ENCODE measurements around the gene OPN5. TPM values are rescaled to one million over a fixed set of nuclear protein-coding genes. Genes with fewer than 3 reads are reported as not detected.
A peak's percentile ranks its signal among the peaks of the same experiment; 100 is the strongest.

OPN5 gene, protein sequence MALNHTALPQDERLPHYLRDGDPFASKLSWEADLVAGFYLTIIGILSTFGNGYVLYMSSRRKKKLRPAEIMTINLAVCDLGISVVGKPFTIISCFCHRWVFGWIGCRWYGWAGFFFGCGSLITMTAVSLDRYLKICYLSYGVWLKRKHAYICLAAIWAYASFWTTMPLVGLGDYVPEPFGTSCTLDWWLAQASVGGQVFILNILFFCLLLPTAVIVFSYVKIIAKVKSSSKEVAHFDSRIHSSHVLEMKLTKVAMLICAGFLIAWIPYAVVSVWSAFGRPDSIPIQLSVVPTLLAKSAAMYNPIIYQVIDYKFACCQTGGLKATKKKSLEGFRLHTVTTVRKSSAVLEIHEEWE
- total RNA-seq (2021) (not detected in 2 replicates), Bru-seq, nascent RNA (percentile 3 among the genes with signal in this experiment), BruChase-seq, experiment 1, labeled RNA remaining after a 2-hour chase (percentile 11 among the genes with signal in this experiment), BruChase-seq, experiment 2, labeled RNA remaining after a 6-hour chase (percentile 7 among the genes with signal in this experiment)
- long read RNA-seq, result 0 reads

DNA sequence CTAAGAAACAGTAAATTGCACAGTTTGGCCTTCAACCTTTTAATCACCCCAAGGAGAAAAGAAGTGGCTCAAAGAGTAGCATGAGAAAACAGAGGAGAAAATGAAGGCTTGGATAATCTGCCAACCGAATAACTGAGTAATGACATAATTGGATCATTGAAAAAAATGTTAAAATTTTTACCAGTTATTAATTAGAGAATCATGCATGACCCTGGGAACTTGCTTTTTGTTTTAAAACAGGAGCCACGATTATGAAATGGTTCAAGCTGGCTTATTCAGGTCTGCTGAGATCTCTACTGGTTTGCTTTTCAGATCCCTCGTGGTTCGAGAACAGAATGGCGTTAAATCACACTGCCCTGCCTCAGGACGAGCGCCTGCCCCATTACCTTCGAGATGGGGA lies at the start of gene OPN5:
Gene OPN5 (plus strand): TSS at position 301 of the 400 bp plus-strand sequence. CDS start 35 bp downstream, at position 336.
- BruUV-seq (replicated peaks), result no TSS peak

GRCh38 chr6:47733879-47734558 lies 47.8 kb upstream of the OPN5 start:
- POLR2A ChIA-PET (ENCODE audit: unreplicated experiment), result interaction anchor here (0.5 to 0.6 kb wide), 2 partner anchors 87 to 103 kb away, joined by 3 to 4 read pairs; no protein-coding TSS in a partner anchor
- no peak for TF ChIP-seq EZH2 (IDR thresholded peaks at IDR 0.05; ENCODE audit: low read depth)
- peak; percentile 74 for TF ChIP-seq CTCF (conservative IDR thresholded peaks at IDR 0.05)
- peaks cover 20% of the 10 kb centered on the region for H3K4me1 ChIP-seq (replicated peaks; ENCODE audit: insufficient read depth)
- no peak overlapping the region for H3K4me3 ChIP-seq
- intact Hi-C loops (cut with micrococcal nuclease; ENCODE audit: unreplicated experiment), result loop anchor here (1.0 to 2.0 kb wide), 3 partner anchors 47 to 320 kb away; no protein-coding TSS in a partner anchor
- no peaks in the 10 kb centered on the region for H3K27me3 ChIP-seq (ENCODE audit: insufficient read depth, low read depth)
- no peak overlapping the region for H2AFZ ChIP-seq
- no peaks in the 10 kb centered on the region for H3K9me2 ChIP-seq (ENCODE audit: insufficient read depth)
- no peaks in the 10 kb centered on the region for H4K20me1 ChIP-seq (ENCODE audit: insufficient read depth)
- H3K9me3 ChIP-seq (ENCODE audit: insufficient read depth, low read depth), result no peaks in the 10 kb centered on the region
- no peak for DNase-seq
- H3F3A ChIP-seq (ENCODE audit: insufficient read depth, low read depth), result peaks cover 8% of the 10 kb centered on the region; the same call in 1 of the 2 replicates
- no peak overlapping the region for H3K27ac ChIP-seq
- H3K4me2 ChIP-seq, result no peak overlapping the region
- H3K79me2 ChIP-seq (ENCODE audit: low read depth), result no peaks in the 10 kb centered on the region
- CTCF ChIA-PET, result interaction anchor here (0.6 to 1.8 kb wide), 4 partner anchors 11 to 106 kb away, joined by 3 to 22 read pairs (median 3); no protein-coding TSS in a partner anchor
- H3K36me3 ChIP-seq (ENCODE audit: low read depth), result no peaks in the 10 kb centered on the region
- no TSS peak for BruUV-seq (replicated peaks)

More for the DNA sequence above, at the start of gene OPN5:
- ChIA-PET POLR2A (ENCODE audit: unreplicated experiment) (interaction anchor here (0.6 kb wide), 1 partner anchor 304 kb away, joined by 5 read pairs; no protein-coding TSS in a partner anchor), CTCF (interaction anchor here (0.6 kb wide), 1 partner anchor 768 kb away, joined by 3 read pairs; no protein-coding TSS in a partner anchor)
- no peaks in the 10 kb centered on the region for H4K20me1 ChIP-seq (ENCODE audit: insufficient read depth)
- H2AFZ ChIP-seq, result no peak within 1 kb of the TSS
- intact Hi-C loops (cut with micrococcal nuclease; ENCODE audit: unreplicated experiment), result loop anchor here (2.0 to 10.0 kb wide), 6 partner anchors 39 to 367 kb away; partner anchors contain the start of gene ADGRF4
- no peaks in the 10 kb centered on the region for H3K9me2 ChIP-seq (ENCODE audit: insufficient read depth)
- H3K36me3 ChIP-seq (ENCODE audit: low read depth), result no peaks in the 10 kb centered on the region
- H3K27me3 ChIP-seq (ENCODE audit: insufficient read depth, low read depth), result no peaks in the 10 kb centered on the region
- H3F3A ChIP-seq (ENCODE audit: insufficient read depth, low read depth), result 0 out of 2 replicates have a peak, but pooled peaks cover 3% of the 10 kb centered on the region
- TF ChIP-seq EZH2 (IDR thresholded peaks at IDR 0.05; ENCODE audit: low read depth) (no peak), CTCF (conservative IDR thresholded peaks at IDR 0.05) (no peak)
- H3K27ac ChIP-seq, result no peak within 1 kb of the TSS
- peak within 1 kb of the TSS; percentile 63 for H3K4me2 ChIP-seq
- no peak within 1 kb of the TSS for H3K4me3 ChIP-seq
- no peak for DNase-seq
- H3K9me3 ChIP-seq (ENCODE audit: insufficient read depth, low read depth), result no peaks in the 10 kb centered on the region
- no peaks in the 10 kb centered on the region for H3K79me2 ChIP-seq (ENCODE audit: low read depth)
- peaks cover 4% of the 10 kb centered on the region; the same call in 1 of the 2 replicates for H3K4me1 ChIP-seq (replicated peaks; ENCODE audit: insufficient read depth)
